ENCODE results near the gene SLC17A5.

Gene SLC17A5

GRCh38 chr6:73640179-73640750 is 13.5 kb downstream of the SLC17A5 start:
- DNase-seq (ENCODE audit: low spot score) = no peak
- in situ Hi-C loops (cut with MboI; ENCODE audit: low sequenced_read_pairs, unreplicated experiment) = no loop called here
- no peak for TF ChIP-seq CTCF (IDR thresholded peaks at IDR 0.05; ENCODE audit: borderline replicate concordance, control extremely low read depth, extremely low read depth, insufficient read depth, missing control alignments)

- no peak for DNase-seq (ENCODE audit: low spot score)
- in situ Hi-C loops (cut with MboI; ENCODE audit: low sequenced_read_pairs, unreplicated experiment) = no loop called here
- TF ChIP-seq CTCF (IDR thresholded peaks at IDR 0.05; ENCODE audit: borderline replicate concordance, control extremely low read depth, extremely low read depth, insufficient read depth, missing control alignments) = no peak
These were observed 14.8 kb downstream of the SLC17A5 start for GRCh38 chr6:73639040-73639439.

- in situ Hi-C loops (cut with MboI; ENCODE audit: low sequenced_read_pairs, unreplicated experiment) = no loop called here
- no peak for DNase-seq (ENCODE audit: low spot score)
- TF ChIP-seq CTCF (IDR thresholded peaks at IDR 0.05; ENCODE audit: borderline replicate concordance, control extremely low read depth, extremely low read depth, insufficient read depth, missing control alignments) = no peak
These were observed 16.4 kb downstream of the SLC17A5 start for GRCh38 chr6:73637404-73637803.

GRCh38 chr6:73636048-73636447 is 17.7 kb downstream of the SLC17A5 start:
- TF ChIP-seq CTCF (IDR thresholded peaks at IDR 0.05; ENCODE audit: borderline replicate concordance, control extremely low read depth, extremely low read depth, insufficient read depth, missing control alignments) = no peak
- in situ Hi-C loops (cut with MboI; ENCODE audit: low sequenced_read_pairs, unreplicated experiment) = no loop called here
- no peak for DNase-seq (ENCODE audit: low spot score)

- in situ Hi-C loops (cut with MboI; ENCODE audit: low sequenced_read_pairs, unreplicated experiment) = no loop called here
- TF ChIP-seq CTCF (IDR thresholded peaks at IDR 0.05; ENCODE audit: borderline replicate concordance, control extremely low read depth, extremely low read depth, insufficient read depth, missing control alignments) = no peak
- no peak for DNase-seq (ENCODE audit: low spot score)
These were observed 21.4 kb downstream of the SLC17A5 start for GRCh38 chr6:73632346-73632745.

- TF ChIP-seq CTCF (IDR thresholded peaks at IDR 0.05; ENCODE audit: borderline replicate concordance, control extremely low read depth, extremely low read depth, insufficient read depth, missing control alignments) = no peak
- no peak for DNase-seq (ENCODE audit: low spot score)
- in situ Hi-C loops (cut with MboI; ENCODE audit: low sequenced_read_pairs, unreplicated experiment) = no loop called here
These were observed 21.9 kb downstream of the SLC17A5 start for GRCh38 chr6:73631849-73632248.
